A673 (cell line): Measurements from ENCODE around the gene MIS18A.

Source experiments
- CTCF ChIP-seq: fragments of 300-800, 200-600 bp; sonication (generic); conservative IDR thresholded peaks from 2 replicates; pipeline ENCODE4 v1.5.1; 2017; ENCODE audit warnings: low read depth, mild to moderate bottlenecking, antibody characterized with exemption, low read length, moderate library complexity, mixed read lengths
- EZH2 ChIP-seq: fragments of 200-600 bp; sonication (generic); IDR thresholded peaks from 2 replicates; pipeline ENCODE4 v1.6.1; 2017; ENCODE audit warnings: borderline replicate concordance, low read depth, mild to moderate bottlenecking, mixed read lengths, antibody characterized with exemption, low read length; ENCODE audit not compliant: poor library complexity, severe bottlenecking

- TF ChIP-seq CTCF (no peak), EZH2 (no peak)
Measured at GRCh38 chr21:32281531-32281930, 2.7 kb upstream of the MIS18A start.
